PC-3 (cell line): ENCODE results near the gene NKIRAS2. TPM values are rescaled to one million over a fixed set of nuclear protein-coding genes. Genes with fewer than 3 reads are reported as not detected.
A peak's percentile ranks its signal among the peaks of the same experiment; 100 is the strongest.

ENCODE experiments used
- ATAC-seq: fragments of 200-7000 bp; cut with Tn5 transposase; 2 replicates; pipeline ENCODE4 v1.9.1; 2020; ENCODE audit warnings: mild to moderate bottlenecking, moderate library complexity
- Bru-seq: library from RNA; stranded (reverse); fragments of 400-500 nt; gene quantifications from one replicate; lab custom pipeline; 2021; lab: Mats Ljungman, UMichigan
- BruChase-seq, 2 experiments: library from RNA; stranded (reverse); fragments of 400-500 nt; gene quantifications; one replicate each; lab custom pipeline; 2021; lab: Mats Ljungman, UMichigan
- BruUV-seq: library from RNA; stranded (reverse); fragments of 400-500 nt; replicated peaks from 2 replicates; lab custom pipeline; 2021; lab: Mats Ljungman, UMichigan
- CTCF ChIA-PET: fragments of 300-600 bp; sonication (Branson Sonifier 250); formaldehyde crosslinking; loops from one replicate; lab custom pipeline; 2022; ENCODE audit warnings: antibody characterized with exemption; lab: Charles Lee
- POLR2A ChIA-PET: fragments of 300-600 bp; sonication (Branson Sonifier 250); formaldehyde crosslinking; loops from one replicate; lab custom pipeline; 2022; ENCODE audit warnings: antibody characterized with exemption; ENCODE audit not compliant: unreplicated experiment; lab: Charles Lee
- DNase-seq: peaks from one replicate; pipeline ENCODE4 v3.0.0-alpha.2; 2015
- H2AFZ ChIP-seq: fragments of 300-600 bp; sonication (generic); 2 replicates; pipeline ENCODE4 v1.6.0; 2016; ENCODE audit warnings: antibody characterized with exemption, low read length
- H3F3A ChIP-seq: fragments of 300-600 bp; sonication (generic); one replicate; pipeline ENCODE4 v1.6.0; 2017; ENCODE audit warnings: antibody characterized with exemption, low read length, control low read depth, mild to moderate bottlenecking; ENCODE audit not compliant: unreplicated experiment
- H3K27ac ChIP-seq: fragments of 300-600 bp; sonication (generic); 2 replicates; pipeline ENCODE4 v1.5.1; 2016; ENCODE audit warnings: mild to moderate bottlenecking, low read length
- H3K27me3 ChIP-seq: fragments of 300-600 bp; sonication (generic); 2 replicates; pipeline ENCODE4 v1.6.1; 2016; ENCODE audit warnings: low read length, mixed read lengths
- H3K36me3 ChIP-seq: fragments of 300-600 bp; sonication (generic); 2 replicates; pipeline ENCODE4 v1.6.1; 2016; ENCODE audit warnings: low read depth, mixed run types, low read length, mixed read lengths
- H3K4me1 ChIP-seq: fragments of 300-600 bp; sonication (generic); 2 replicates; pipeline ENCODE4 v1.5.1; 2016; ENCODE audit warnings: low read length; ENCODE audit not compliant: insufficient read depth
- H3K4me2 ChIP-seq: fragments of 300-600 bp; sonication (generic); 2 replicates; pipeline ENCODE4 v1.6.0; 2016; ENCODE audit warnings: low read length
- H3K4me3 ChIP-seq: fragments of 300-600 bp; sonication (generic); 2 replicates; pipeline ENCODE4 v1.5.1; 2016; ENCODE audit warnings: mild to moderate bottlenecking, low read length, mixed read lengths
- H3K79me2 ChIP-seq: fragments of 300-600 bp; sonication (generic); 2 replicates; pipeline ENCODE4 v1.6.1; 2017; ENCODE audit warnings: low read length, mixed read lengths
- H3K9ac ChIP-seq: fragments of 300-600 bp; sonication (generic); 2 replicates; pipeline ENCODE4 v1.6.0; 2016; ENCODE audit warnings: mild to moderate bottlenecking, low read length
- H3K9me2 ChIP-seq: fragments of 300-600 bp; sonication (generic); replicated peaks from 2 replicates; pipeline ENCODE4 v1.6.1; 2016; ENCODE audit warnings: mixed run types, low read length, mixed read lengths
- H3K9me3 ChIP-seq: fragments of 300-600 bp; sonication (generic); 2 replicates; pipeline ENCODE4 v1.6.1; 2016; ENCODE audit warnings: low read length, mixed read lengths
- H4K20me1 ChIP-seq: fragments of 300-600 bp; sonication (generic); 2 replicates; pipeline ENCODE4 v1.6.1; 2016; ENCODE audit warnings: low read length, mixed read lengths
- CTCF ChIP-seq: fragments of 300-600 bp; sonication (generic); conservative IDR thresholded peaks from 2 replicates; pipeline ENCODE4 v1.5.1; 2017; ENCODE audit warnings: antibody characterized with exemption, low read depth, mild to moderate bottlenecking, low read length
- EZH2 ChIP-seq: fragments of 300-600 bp; sonication (generic); IDR thresholded peaks from one replicate; pipeline ENCODE4 v1.6.1; 2017; ENCODE audit warnings: antibody characterized with exemption, mild to moderate bottlenecking, low read length; ENCODE audit not compliant: unreplicated experiment
- EZH2phosphoT487 ChIP-seq: fragments of 300-600 bp; sonication (generic); IDR thresholded peaks from 2 replicates; pipeline ENCODE4 v1.6.1; 2018; ENCODE audit warnings: mild to moderate bottlenecking, antibody characterized with exemption, low read length, borderline replicate concordance
- intact Hi-C: fragments of 100-400 bp; cut with micrococcal nuclease; formaldehyde crosslinking; loops from 2 replicates; pipeline ENCODE4 v1.9.0; 2023
- long read RNA-seq: library from polyadenylated mRNA; unstranded; transcript quantifications from one replicate; pipeline ENCODE4 v2.0.0, GENCODE V29; 2021; ENCODE audit not compliant: unreplicated experiment
- total RNA-seq: library from RNA; depleted of rRNA; stranded (reverse); fragments of >200 nt; gene quantifications from 2 replicates; pipeline ENCODE4 v1.2.3, GENCODE V29; 2014; rRNA removed

The NKIRAS2 gene
- total RNA-seq (39.4 and 46.6 TPM in 2 replicates), Bru-seq, nascent RNA (percentile 67 among the genes with signal in this experiment), BruChase-seq, experiment 1, labeled RNA remaining after a 6-hour chase (percentile 87 among the genes with signal in this experiment), BruChase-seq, experiment 2, labeled RNA remaining after a 2-hour chase (percentile 78 among the genes with signal in this experiment)
- long read RNA-seq, full-length matches to known transcripts: 37 of 64 reads
- long read RNA-seq, partial matches to known transcripts: 5 of 64 reads
- long read RNA-seq, other reads (novel, unspliced or antisense): 22 of 64 reads

GRCh38 chr17:42019509-42020404 lies at the start of gene NKIRAS2:
TSS of gene NKIRAS2 (plus strand) at chr17:42020090. CDS start at chr17:42021578, 1,488 bp downstream.
- peak; percentile 63 for ATAC-seq
- TF ChIP-seq CTCF (peak; percentile 76), EZH2 (no peak), EZH2phosphoT487 (no peak)
- BruUV-seq: no TSS peak
- ChIA-PET CTCF (interaction anchor here (0.6 to 0.7 kb wide), 4 partner anchors 56 to 744 kb away, joined by 3 to 5 read pairs (median 4); no protein-coding TSS in a partner anchor), POLR2A (interaction anchor here (0.7 to 1.1 kb wide), 2 partner anchors 54 to 548 kb away, joined by 4 to 5 read pairs; partner anchors contain the start of gene CNP)
- Histone ChIP-seq H3F3A (no peaks in the 10 kb centered on the region), H3K27ac (0 out of 2 replicates have a peak within 1 kb of the TSS, but pooled peaks have one; percentile 7), H3K4me1 (peaks cover 24% of the 10 kb centered on the region), H2AFZ (peak within 1 kb of the TSS; percentile 94), H4K20me1 (no peaks in the 10 kb centered on the region), H3K9ac (peak within 1 kb of the TSS; percentile 97), H3K4me2 (peak within 1 kb of the TSS; percentile 93), H3K9me2 (no peaks in the 10 kb centered on the region), H3K4me3 (peak within 1 kb of the TSS; percentile 96), H3K36me3 (no peaks in the 10 kb centered on the region), H3K79me2 (peaks cover 42% of the 10 kb centered on the region), H3K9me3 (no peaks in the 10 kb centered on the region), H3K27me3 (no peaks in the 10 kb centered on the region)
- DNase-seq: peak; percentile 86
- intact Hi-C loops: no loop called here

- ChIA-PET POLR2A (no interaction called here), CTCF (no interaction called here)
- no TSS peak for BruUV-seq
- Histone ChIP-seq H3K27me3 (no peaks in the 10 kb centered on the region), H2AFZ (no peak overlapping the region), H3K4me2 (no peak overlapping the region; the same call in 1 of the 2 replicates), H3K9ac (no peak overlapping the region), H3K9me3 (no peaks in the 10 kb centered on the region), H3F3A (no peaks in the 10 kb centered on the region), H3K79me2 (peaks cover 56% of the 10 kb centered on the region), H3K9me2 (no peaks in the 10 kb centered on the region), H3K4me1 (peaks cover 36% of the 10 kb centered on the region), H3K36me3 (peaks cover 18% of the 10 kb centered on the region), H3K27ac (no peak overlapping the region), H4K20me1 (peaks cover 12% of the 10 kb centered on the region), H3K4me3 (no peak overlapping the region)
- TF ChIP-seq CTCF: no peak
- no peak for TF ChIP-seq EZH2phosphoT487
- no peak for TF ChIP-seq EZH2
- intact Hi-C loops: no loop called here
- DNase-seq (no peak), ATAC-seq (no peak)
Observed at GRCh38 chr17:41970901-41971331, 49.0 kb upstream of the NKIRAS2 start.
